Adrenal gland (tissue), 5 donors: Measurements from ENCODE around the gene MAPKAP1.

Experiments
- CTCF ChIP-seq, 6 experiments: fragments of 450-650 bp in 4 of 6; fragments of 200-600 bp in 2 of 6; sonication (generic) in 1 of 6; IDR thresholded peaks; 1 replicate in 5 of 6; 2 replicates in 1 of 6; pipeline versions ENCODE4 v1.5.1 to v1.8.0; 2016 to 2021; ENCODE audit warnings: antibody characterized with exemption in 6 of 6, mild to moderate bottlenecking in 2 of 6, moderate library complexity in 1 of 6
- POLR2A ChIP-seq, 2 donors: fragments of 450-650 bp; IDR thresholded peaks; one replicate each; pipeline ENCODE4 v1.6.1; 2017; ENCODE audit warnings: antibody characterized with exemption in 2 of 2, mild to moderate bottlenecking in 2 of 2, moderate library complexity in 1 of 2
- donor health status: DM: no; HTN: no; CAD: no.

- no peak for TF ChIP-seq CTCF (IDR thresholded peaks at IDR 0.05)
- TF ChIP-seq POLR2A (IDR thresholded peaks at IDR 0.05): no peak
Measured at GRCh38 chr9:125479846-125480615, 227.0 kb downstream of the MAPKAP1 start.
